ENCODE measurements around the gene JMJD8. TPM values are rescaled to one million over a fixed set of nuclear protein-coding genes. Genes with fewer than 3 reads are reported as not detected.

The JMJD8 gene
- polyA plus RNA-seq, 1 donor (not counting 4 experiments of a cell fraction or from before 2014, with no cell fraction given), result 20.1 TPM

DNA sequence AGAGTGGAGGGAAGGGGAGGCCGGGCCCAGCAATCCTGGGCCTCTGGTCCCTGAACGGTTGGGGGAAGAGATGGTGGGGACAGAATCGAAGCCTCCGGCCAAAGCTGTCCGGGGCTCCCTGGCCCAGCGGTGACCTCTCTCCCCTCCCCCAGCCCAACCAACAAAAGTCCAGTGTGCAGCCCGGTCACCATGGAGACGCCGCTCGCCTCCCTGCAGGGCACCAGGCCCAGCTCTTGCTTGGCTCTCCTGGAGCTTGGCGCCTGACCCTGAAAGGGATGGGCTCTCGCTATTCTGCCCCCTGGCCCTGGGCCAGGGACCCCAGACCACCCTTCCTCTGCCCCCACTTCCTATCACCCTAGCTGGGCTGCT, 32.0 kb upstream of the JMJD8 start:
- H2AFZ ChIP-seq (ENCODE audit: control insufficient read depth, low read length), result no peak overlapping the region
- peak overlapping the region; percentile 70 for H3K4me2 ChIP-seq (ENCODE audit: control insufficient read depth, extremely low read depth, insufficient read depth, low read depth, low read length)
- H3K4me3 ChIP-seq (ENCODE audit: control insufficient read depth in 2 of 3, extremely low read depth in 1 of 3, insufficient read depth in 2 of 3, low read depth in 1 of 3, low read length in 3 of 3), result peak overlapping the region; percentile 42 to 72 (median 54)
- no peaks in the 10 kb centered on the region for H3K9me1 ChIP-seq (ENCODE audit: control insufficient read depth, extremely low read depth, insufficient read depth, low read length)
- DNase-seq (ENCODE audit: low read depth, low spot score), result no peak
- H3K4me1 ChIP-seq (ENCODE audit: control insufficient read depth, extremely low read depth, insufficient read depth, low read length), result peaks cover 31% of the 10 kb centered on the region
- FAIRE-seq, result no peak
- H3K9me3 ChIP-seq (ENCODE audit: control insufficient read depth, low read depth, low read length), result no peaks in the 10 kb centered on the region
- H3K9ac ChIP-seq (ENCODE audit: control insufficient read depth, extremely low read depth, insufficient read depth, low read length), result peak overlapping the region; percentile 52
- peaks cover 5% of the 10 kb centered on the region for H3K27me3 ChIP-seq (ENCODE audit: control insufficient read depth, extremely low read depth, insufficient read depth, low read length)
- H3K36me3 ChIP-seq (ENCODE audit: control insufficient read depth in 2 of 2, extremely low read depth in 1 of 2, insufficient read depth in 2 of 2, low read length in 2 of 2), result no peaks in the 10 kb centered on the region
- TF ChIP-seq, protein P1, sequence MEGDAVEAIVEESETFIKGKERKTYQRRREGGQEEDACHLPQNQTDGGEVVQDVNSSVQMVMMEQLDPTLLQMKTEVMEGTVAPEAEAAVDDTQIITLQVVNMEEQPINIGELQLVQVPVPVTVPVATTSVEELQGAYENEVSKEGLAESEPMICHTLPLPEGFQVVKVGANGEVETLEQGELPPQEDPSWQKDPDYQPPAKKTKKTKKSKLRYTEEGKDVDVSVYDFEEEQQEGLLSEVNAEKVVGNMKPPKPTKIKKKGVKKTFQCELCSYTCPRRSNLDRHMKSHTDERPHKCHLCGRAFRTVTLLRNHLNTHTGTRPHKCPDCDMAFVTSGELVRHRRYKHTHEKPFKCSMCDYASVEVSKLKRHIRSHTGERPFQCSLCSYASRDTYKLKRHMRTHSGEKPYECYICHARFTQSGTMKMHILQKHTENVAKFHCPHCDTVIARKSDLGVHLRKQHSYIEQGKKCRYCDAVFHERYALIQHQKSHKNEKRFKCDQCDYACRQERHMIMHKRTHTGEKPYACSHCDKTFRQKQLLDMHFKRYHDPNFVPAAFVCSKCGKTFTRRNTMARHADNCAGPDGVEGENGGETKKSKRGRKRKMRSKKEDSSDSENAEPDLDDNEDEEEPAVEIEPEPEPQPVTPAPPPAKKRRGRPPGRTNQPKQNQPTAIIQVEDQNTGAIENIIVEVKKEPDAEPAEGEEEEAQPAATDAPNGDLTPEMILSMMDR (optimal IDR thresholded peaks at IDR 0.05 in 1 of 3, IDR thresholded peaks at IDR 0.05 in 1 of 3, conservative IDR thresholded peaks at IDR 0.05 in 1 of 3; ENCODE audit: extremely low read depth in 1 of 3, insufficient read depth in 2 of 3, low read length in 3 of 3), result no peak
- TF ChIP-seq EZH2 (IDR thresholded peaks at IDR 0.05; ENCODE audit: low read length), result no peak
- H3K79me2 ChIP-seq (ENCODE audit: control insufficient read depth, insufficient read depth, low read length), result peaks cover 8% of the 10 kb centered on the region
- H3K27ac ChIP-seq (ENCODE audit: control insufficient read depth, insufficient read depth, low read length), result no peak overlapping the region
- dilution Hi-C loops (cut with MboI; ENCODE audit: extremely low pct_ligation_motif_present, low sequenced_read_pairs), result no loop called here
- peaks cover 8% of the 10 kb centered on the region for H4K20me1 ChIP-seq (ENCODE audit: control insufficient read depth, extremely low read depth, insufficient read depth, low read length)

GRCh38 chr16:715477-716199, 31.5 kb upstream of the JMJD8 start:
- Histone ChIP-seq H3K9ac (ENCODE audit: control insufficient read depth, extremely low read depth, insufficient read depth, low read length) (peak overlapping the region; percentile 52), H3K4me2 (ENCODE audit: control insufficient read depth, extremely low read depth, insufficient read depth, low read depth, low read length) (peak overlapping the region; percentile 70), H2AFZ (ENCODE audit: control insufficient read depth, low read length) (no peak overlapping the region), H3K27me3 (ENCODE audit: control insufficient read depth, extremely low read depth, insufficient read depth, low read length) (peaks cover 10% of the 10 kb centered on the region), H3K4me1 (ENCODE audit: control insufficient read depth, extremely low read depth, insufficient read depth, low read length) (peaks cover 31% of the 10 kb centered on the region), H3K79me2 (ENCODE audit: control insufficient read depth, insufficient read depth, low read length) (peaks cover 8% of the 10 kb centered on the region), H3K36me3 (ENCODE audit: control insufficient read depth in 2 of 2, extremely low read depth in 1 of 2, insufficient read depth in 2 of 2, low read length in 2 of 2) (no peaks in the 10 kb centered on the region), H3K9me3 (ENCODE audit: control insufficient read depth, low read depth, low read length) (no peaks in the 10 kb centered on the region), H3K4me3 (ENCODE audit: control insufficient read depth in 2 of 3, extremely low read depth in 1 of 3, insufficient read depth in 2 of 3, low read depth in 1 of 3, low read length in 3 of 3) (peak overlapping the region; percentile 54 to 72 (median 54)), H4K20me1 (ENCODE audit: control insufficient read depth, extremely low read depth, insufficient read depth, low read length) (peaks cover 8% of the 10 kb centered on the region), H3K27ac (ENCODE audit: control insufficient read depth, insufficient read depth, low read length) (no peak overlapping the region), H3K9me1 (ENCODE audit: control insufficient read depth, extremely low read depth, insufficient read depth, low read length) (no peaks in the 10 kb centered on the region)
- TF ChIP-seq EZH2 (IDR thresholded peaks at IDR 0.05; ENCODE audit: low read length), result no peak
- TF ChIP-seq, protein P1 (optimal IDR thresholded peaks at IDR 0.05 in 1 of 3, IDR thresholded peaks at IDR 0.05 in 1 of 3, conservative IDR thresholded peaks at IDR 0.05 in 1 of 3; ENCODE audit: extremely low read depth in 1 of 3, insufficient read depth in 2 of 3, low read length in 3 of 3), result peak in 1 of 3 experiments; percentile 38
- dilution Hi-C loops (cut with MboI; ENCODE audit: extremely low pct_ligation_motif_present, low sequenced_read_pairs), result no loop called here
- FAIRE-seq (no peak), DNase-seq (ENCODE audit: low read depth, low spot score) (no peak)

All from keratinocyte (primary cell).